Fibroblast of skin of right quadriceps (primary cell): Measurements from ENCODE around the gene HNRNPH2.
A peak's percentile ranks its signal among the peaks of the same experiment; 100 is the strongest.

Experiments used
- DNase-seq: peaks from one replicate; pipeline ENCODE4 v3.0.0-alpha.2; 2013

HNRNPH2 gene

GRCh38 chrX:101398694-101399093 is 9.3 kb upstream of the HNRNPH2 start:
- DNase-seq, result no peak

- no peak for DNase-seq
Observed at GRCh38 chrX:101399825-101400224, 8.2 kb upstream of the HNRNPH2 start.

GRCh38 chrX:101407167-101407747 is 765 bp upstream of the HNRNPH2 start:
- no peak for DNase-seq

DNA sequence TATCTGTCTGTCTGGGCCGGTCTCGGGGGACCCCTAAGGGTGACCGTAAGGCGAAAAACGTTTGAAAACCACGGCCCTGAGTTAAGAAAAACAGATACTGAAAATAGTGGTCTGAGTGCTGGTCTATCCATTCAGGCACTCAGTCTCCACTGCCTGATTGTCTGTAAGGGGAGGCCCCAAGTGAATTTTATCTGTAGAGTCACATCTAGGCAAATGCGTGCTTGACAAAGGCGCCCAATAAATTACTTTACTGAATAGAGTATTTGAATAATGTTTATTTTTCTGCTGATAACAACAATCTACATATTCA is 465 bp downstream of the HNRNPH2 start:
- no peak for DNase-seq

- DNase-seq, result no peak
Observed at GRCh38 chrX:101409043-101409442, 1.0 kb downstream of the HNRNPH2 start.

DNA sequence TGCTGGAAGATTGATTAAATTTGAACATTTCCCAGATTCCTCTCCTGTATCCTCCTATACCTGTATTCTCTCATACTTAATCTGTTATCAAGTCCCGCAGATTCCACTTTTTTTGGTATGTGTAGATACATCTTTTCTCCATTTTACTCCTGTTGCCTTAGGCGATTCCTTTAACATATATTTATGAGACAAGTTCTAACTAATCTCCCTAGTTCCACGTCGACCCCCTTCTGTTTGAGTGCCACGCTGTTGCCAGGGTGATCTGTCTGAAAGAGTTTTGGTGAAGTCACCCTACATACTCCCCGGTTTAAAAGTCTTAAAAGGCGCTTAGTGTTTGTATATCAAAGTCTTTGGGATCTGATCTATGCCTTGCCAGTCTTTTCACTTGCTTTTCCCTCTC is 2.4 kb downstream of the HNRNPH2 start:
- no peak for DNase-seq

DNA sequence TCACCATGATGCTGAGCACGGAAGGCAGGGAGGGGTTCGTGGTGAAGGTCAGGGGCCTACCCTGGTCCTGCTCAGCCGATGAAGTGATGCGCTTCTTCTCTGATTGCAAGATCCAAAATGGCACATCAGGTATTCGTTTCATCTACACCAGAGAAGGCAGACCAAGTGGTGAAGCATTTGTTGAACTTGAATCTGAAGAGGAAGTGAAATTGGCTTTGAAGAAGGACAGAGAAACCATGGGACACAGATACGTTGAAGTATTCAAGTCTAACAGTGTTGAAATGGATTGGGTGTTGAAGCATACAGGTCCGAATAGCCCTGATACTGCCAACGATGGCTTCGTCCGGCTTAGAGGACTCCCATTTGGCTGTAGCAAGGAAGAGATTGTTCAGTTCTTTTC is 4.0 kb downstream of the HNRNPH2 start:
- DNase-seq, result no peak

GRCh38 chrX:101415180-101416145 is 7.4 kb downstream of the HNRNPH2 start:
- DNase-seq, result peak; percentile 68

DNA sequence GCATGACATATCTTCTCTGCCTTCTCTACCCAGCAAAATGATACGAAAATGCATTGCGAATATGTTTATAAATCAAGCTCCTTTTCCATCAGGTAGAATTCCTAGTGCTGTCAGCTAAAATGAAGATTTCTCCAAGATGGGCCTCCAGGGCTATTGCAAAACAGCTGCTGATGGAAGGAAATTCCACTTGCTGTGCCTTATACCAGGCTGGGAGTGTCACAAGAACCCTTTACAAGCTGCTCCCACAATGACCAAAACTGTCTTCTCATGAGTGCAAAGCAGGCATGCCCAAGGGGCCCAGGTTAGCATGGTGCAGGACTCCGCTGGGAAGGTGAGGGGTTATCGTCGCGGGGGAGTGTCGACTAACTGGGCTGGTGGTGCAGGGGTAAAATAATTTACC is 8.7 kb downstream of the HNRNPH2 start:
- DNase-seq, result no peak

DNA sequence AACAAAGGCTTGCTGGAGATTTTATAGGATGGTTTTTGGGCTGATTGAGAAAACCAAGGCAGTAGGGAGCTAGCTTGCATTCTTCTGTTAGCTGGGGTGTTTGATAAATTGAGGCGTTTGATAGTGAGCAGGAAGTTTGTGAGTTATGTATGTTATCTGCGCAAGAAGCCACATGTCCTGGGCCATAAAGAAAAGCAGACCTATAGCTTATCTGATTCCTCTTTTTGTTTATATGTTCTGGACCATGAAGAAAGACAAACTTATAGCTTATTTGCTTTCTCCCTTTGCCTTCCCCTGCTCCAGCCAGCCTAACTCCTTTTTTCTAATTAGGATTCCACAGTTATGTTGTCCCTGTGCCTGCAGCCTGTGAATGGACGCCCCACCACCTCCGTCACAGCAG is 9.2 kb downstream of the HNRNPH2 start:
- DNase-seq, result no peak

GRCh38 chrX:101417981-101418841 is 10.2 kb downstream of the HNRNPH2 start:
- peak; percentile 31 for DNase-seq

GRCh38 chrX:101419489-101419888 is 11.5 kb downstream of the HNRNPH2 start:
- DNase-seq, result no peak

GRCh38 chrX:101427954-101428353 is 19.9 kb downstream of the HNRNPH2 start:
- no peak for DNase-seq

DNA sequence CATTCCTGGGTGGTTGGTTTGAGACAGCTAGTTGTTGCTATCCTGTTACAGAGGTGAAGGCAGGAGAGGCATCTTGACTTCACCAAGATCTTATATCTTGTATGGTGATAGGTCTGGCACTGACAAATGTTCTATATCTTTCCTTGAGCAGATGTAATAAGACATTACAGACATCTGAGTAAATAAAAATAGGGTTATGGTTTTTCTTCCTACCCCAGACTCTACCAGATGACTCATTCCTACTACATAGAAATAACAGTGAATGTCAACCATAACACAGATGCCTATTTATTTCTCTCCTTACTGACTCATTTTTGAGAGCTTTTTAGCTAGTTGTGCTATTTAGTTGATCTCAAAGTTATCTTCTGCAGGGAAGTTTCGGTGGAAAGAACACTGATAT is 21.9 kb downstream of the HNRNPH2 start:
- peak; percentile 70 for DNase-seq

DNA sequence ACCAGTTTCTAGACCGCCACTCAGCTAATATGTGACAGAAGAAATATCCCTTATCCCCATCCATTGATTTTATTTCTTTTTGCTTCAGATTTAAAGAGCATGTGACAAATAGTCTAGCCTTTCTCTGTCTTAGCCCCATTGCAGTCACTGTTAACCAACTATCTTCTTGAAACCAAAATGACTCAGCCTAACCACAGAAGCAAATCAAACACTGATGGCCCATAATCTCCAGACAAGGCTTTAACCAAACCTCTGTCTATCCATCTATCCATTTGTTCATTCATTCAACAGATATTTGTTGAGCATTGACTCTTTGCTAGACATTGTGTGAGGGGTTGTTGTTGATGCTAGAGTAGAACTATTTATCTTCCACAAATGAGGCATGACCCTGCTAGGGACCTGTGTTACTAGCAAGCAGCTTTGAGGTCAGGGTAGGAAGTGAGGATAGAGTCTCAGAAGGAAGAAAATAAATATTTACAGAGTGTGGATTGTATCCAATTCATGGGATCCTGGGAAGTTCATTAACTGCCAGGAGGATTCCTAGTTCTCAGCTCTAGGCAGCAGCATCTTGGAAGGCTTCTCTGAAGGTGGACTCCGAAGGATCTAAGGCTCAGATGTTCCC is 22.5 kb downstream of the HNRNPH2 start:
- DNase-seq, result peak; percentile 61

- DNase-seq, result no peak
Observed at GRCh38 chrX:101442085-101442484, 34.1 kb downstream of the HNRNPH2 start.

GRCh38 chrX:101449279-101449678 is 41.3 kb downstream of the HNRNPH2 start:
- no peak for DNase-seq

- DNase-seq, result no peak
Observed at GRCh38 chrX:101450085-101450484, 42.1 kb downstream of the HNRNPH2 start.

GRCh38 chrX:101450961-101451360 is 42.9 kb downstream of the HNRNPH2 start:
- no peak for DNase-seq

DNA sequence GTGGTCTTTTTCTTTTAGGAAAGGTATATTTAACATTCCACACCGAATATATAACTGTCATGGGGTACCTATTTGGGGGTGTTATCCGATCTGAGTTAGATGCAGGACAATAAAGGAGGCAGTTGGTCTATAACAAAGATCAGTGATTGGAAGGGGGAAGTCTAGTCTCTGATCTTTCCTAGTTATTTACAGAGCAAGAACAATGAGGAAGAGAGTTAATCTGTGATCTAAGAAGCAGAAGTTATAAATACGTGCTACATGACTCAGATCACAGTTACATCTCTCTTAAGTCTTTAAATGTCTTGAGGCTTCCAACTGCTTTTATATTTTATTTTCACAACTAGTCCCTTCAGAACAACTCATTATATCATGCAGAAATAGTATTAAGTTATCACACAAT is 44.0 kb downstream of the HNRNPH2 start:
- DNase-seq, result no peak

DNA sequence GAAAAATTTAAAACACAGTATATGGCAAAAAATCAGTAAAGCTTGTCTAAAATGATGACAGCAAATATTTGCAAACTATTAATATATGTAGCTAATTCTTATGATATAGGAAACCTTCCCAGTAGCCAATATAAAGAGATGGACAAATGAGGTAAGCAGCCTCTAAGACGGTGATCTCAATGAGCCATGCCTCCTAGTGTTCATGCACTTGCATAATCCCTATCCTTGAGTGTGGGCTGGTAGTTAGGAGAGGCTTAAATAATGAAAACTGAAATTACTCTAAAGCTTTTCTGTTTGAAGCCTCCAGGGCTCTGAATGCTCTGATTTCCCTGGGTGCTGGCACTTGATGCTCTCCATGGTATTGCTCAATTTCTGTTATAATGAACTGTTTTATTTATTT is 52.6 kb downstream of the HNRNPH2 start:
- DNase-seq, result no peak

- peak; percentile 14 for DNase-seq
Observed at GRCh38 chrX:101462892-101463291, 54.9 kb downstream of the HNRNPH2 start.
